Measurements from ENCODE around the gene LRMDA. TPM values are rescaled to one million over a fixed set of nuclear protein-coding genes. Genes with fewer than 3 reads are reported as not detected.
"Not testable (repeated sequence)": the region's sequence is repeated elsewhere in the genome, so short reads cannot be mapped to it uniquely, and the experiment has no call there.

Gene LRMDA
- total RNA-seq, 3 donors from 2014 or later (not counting 1 experiment from before 2014, with no cell fraction given), result 1.4 to 2.4 (median 2.1) TPM

- 83% methylated on average over 4 of the region's 4 CpGs for WGBS (ENCODE audit: insufficient coverage)
- peaks cover 0 to 4% of the 10 kb centered on the region in 2 donors for H3K9me3 Mint-ChIP-seq
Observed at GRCh38 chr10:76581506-76582256, 1150.3 kb downstream of the LRMDA start.

GRCh38 chr10:76582531-76582930, 1151.1 kb downstream of the LRMDA start:
- ATAC-seq, result no peak
- intact Hi-C loops (cut with micrococcal nuclease), result no loop called here
- Mint-ChIP-seq H3K4me3 (no peak overlapping the region), H3K4me1 (no peaks in the 10 kb centered on the region), H3K27ac (no peak overlapping the region), H3K27me3 (ENCODE audit: low read depth in 2 of 2) (no peaks in the 10 kb centered on the region), H3K9me3 (peaks cover 0 to 4% of the 10 kb centered on the region in 2 donors), H3K36me3 (no peaks in the 10 kb centered on the region)
- 83% methylated on average over 1 of the region's 1 CpG for WGBS (ENCODE audit: insufficient coverage)
- H3K36me3 ChIP-seq (ENCODE audit: control insufficient read depth, insufficient read depth, low read length), result no peaks in the 10 kb centered on the region
- H3K4me3 ChIP-seq (ENCODE audit: low read length), result no peak overlapping the region
- no peaks in the 10 kb centered on the region for H3K4me1 ChIP-seq (ENCODE audit: control insufficient read depth, insufficient read depth, low read length)
- no peak for DNase-seq
- TF ChIP-seq, protein P1, sequence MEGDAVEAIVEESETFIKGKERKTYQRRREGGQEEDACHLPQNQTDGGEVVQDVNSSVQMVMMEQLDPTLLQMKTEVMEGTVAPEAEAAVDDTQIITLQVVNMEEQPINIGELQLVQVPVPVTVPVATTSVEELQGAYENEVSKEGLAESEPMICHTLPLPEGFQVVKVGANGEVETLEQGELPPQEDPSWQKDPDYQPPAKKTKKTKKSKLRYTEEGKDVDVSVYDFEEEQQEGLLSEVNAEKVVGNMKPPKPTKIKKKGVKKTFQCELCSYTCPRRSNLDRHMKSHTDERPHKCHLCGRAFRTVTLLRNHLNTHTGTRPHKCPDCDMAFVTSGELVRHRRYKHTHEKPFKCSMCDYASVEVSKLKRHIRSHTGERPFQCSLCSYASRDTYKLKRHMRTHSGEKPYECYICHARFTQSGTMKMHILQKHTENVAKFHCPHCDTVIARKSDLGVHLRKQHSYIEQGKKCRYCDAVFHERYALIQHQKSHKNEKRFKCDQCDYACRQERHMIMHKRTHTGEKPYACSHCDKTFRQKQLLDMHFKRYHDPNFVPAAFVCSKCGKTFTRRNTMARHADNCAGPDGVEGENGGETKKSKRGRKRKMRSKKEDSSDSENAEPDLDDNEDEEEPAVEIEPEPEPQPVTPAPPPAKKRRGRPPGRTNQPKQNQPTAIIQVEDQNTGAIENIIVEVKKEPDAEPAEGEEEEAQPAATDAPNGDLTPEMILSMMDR (IDR thresholded peaks at IDR 0.05), result no peak
- H3K27ac ChIP-seq (ENCODE audit: low read length), result no peak overlapping the region
- no peaks in the 10 kb centered on the region for H3K27me3 ChIP-seq (ENCODE audit: control insufficient read depth, insufficient read depth, low read length)
- peaks cover 2% of the 10 kb centered on the region for H3K9me3 ChIP-seq (ENCODE audit: control insufficient read depth, insufficient read depth, low read length)

More at GRCh38 chr10:76581506-76582256, 1150.3 kb downstream of the LRMDA start:
- Histone ChIP-seq H3K27me3 (ENCODE audit: control insufficient read depth, insufficient read depth, low read length) (no peaks in the 10 kb centered on the region), H3K4me3 (ENCODE audit: low read length) (no peak overlapping the region), H3K4me1 (ENCODE audit: control insufficient read depth, insufficient read depth, low read length) (no peaks in the 10 kb centered on the region), H3K27ac (ENCODE audit: low read length) (no peak overlapping the region), H3K9me3 (ENCODE audit: control insufficient read depth, insufficient read depth, low read length) (peaks cover 2% of the 10 kb centered on the region), H3K36me3 (ENCODE audit: control insufficient read depth, insufficient read depth, low read length) (no peaks in the 10 kb centered on the region)
- TF ChIP-seq, protein P1 (IDR thresholded peaks at IDR 0.05), result no peak
- intact Hi-C loops (cut with micrococcal nuclease), result no loop called here
- Mint-ChIP-seq H3K27ac (no peak overlapping the region), H3K4me3 (no peak overlapping the region), H3K36me3 (no peaks in the 10 kb centered on the region), H3K27me3 (ENCODE audit: low read depth in 2 of 2) (no peaks in the 10 kb centered on the region), H3K4me1 (no peaks in the 10 kb centered on the region)
- DNase-seq (no peak), ATAC-seq (no peak)

- TF ChIP-seq, protein P1 (IDR thresholded peaks at IDR 0.05), result no peak
- 95% methylated on average over 2 of the region's 3 CpGs for WGBS (ENCODE audit: insufficient coverage)
- Mint-ChIP-seq H3K9me3 (peaks cover 0 to 4% of the 10 kb centered on the region in 2 donors), H3K4me3 (no peak overlapping the region), H3K36me3 (no peaks in the 10 kb centered on the region), H3K4me1 (no peaks in the 10 kb centered on the region), H3K27ac (no peak overlapping the region), H3K27me3 (ENCODE audit: low read depth in 2 of 2) (no peaks in the 10 kb centered on the region)
- ATAC-seq (no peak), DNase-seq (no peak)
- Histone ChIP-seq H3K4me1 (ENCODE audit: control insufficient read depth, insufficient read depth, low read length) (no peaks in the 10 kb centered on the region), H3K27ac (ENCODE audit: low read length) (no peak overlapping the region), H3K4me3 (ENCODE audit: low read length) (no peak overlapping the region), H3K27me3 (ENCODE audit: control insufficient read depth, insufficient read depth, low read length) (no peaks in the 10 kb centered on the region), H3K9me3 (ENCODE audit: control insufficient read depth, insufficient read depth, low read length) (peaks cover under 1% of the 10 kb centered on the region), H3K36me3 (ENCODE audit: control insufficient read depth, insufficient read depth, low read length) (no peaks in the 10 kb centered on the region)
- intact Hi-C loops (cut with micrococcal nuclease), result no loop called here
Observed at GRCh38 chr10:76583711-76584161, 1152.3 kb downstream of the LRMDA start.

- H3K4me3 Mint-ChIP-seq; intact Hi-C loops (cut with micrococcal nuclease); H3K27me3 ChIP-seq (ENCODE audit: control insufficient read depth, insufficient read depth, low read length); H3K9me3 Mint-ChIP-seq; H3K27me3 Mint-ChIP-seq (ENCODE audit: low read depth in 2 of 2); H3K4me1 ChIP-seq (ENCODE audit: control insufficient read depth, insufficient read depth, low read length); H3K4me1 Mint-ChIP-seq; H3K27ac Mint-ChIP-seq; H3K36me3 Mint-ChIP-seq; H3K9me3 ChIP-seq (ENCODE audit: control insufficient read depth, insufficient read depth, low read length); H3K4me3 ChIP-seq (ENCODE audit: low read length); H3K36me3 ChIP-seq (ENCODE audit: control insufficient read depth, insufficient read depth, low read length); DNase-seq; H3K27ac ChIP-seq (ENCODE audit: low read length); ATAC-seq: not testable (repeated sequence)
- WGBS (ENCODE audit: insufficient coverage), result 90% methylated on average over 9 of the region's 9 CpGs
Observed at GRCh38 chr10:76584466-76584865, 1153.0 kb downstream of the LRMDA start.

Other genes with a start within 250 kb of the LRMDA start
- 100 to 1,000 TPM; 110 to 124 (median 117) TPM for gene VDAC2, start 220.8 kb upstream of the LRMDA start, total RNA-seq
- 10 to 100 TPM; 19.9 to 25.1 (median 20.1) TPM for gene COMTD1, start 195.7 kb upstream of the LRMDA start, total RNA-seq
- 1 to 10 TPM in 1 of 3 donors, under 1 TPM in 2; 0.27 to 1.2 (median 0.73) TPM for gene ZNF503, start 29.9 kb upstream of the LRMDA start, total RNA-seq

Measured in natural killer cell (primary cell).